GM18868 (cell line): ENCODE results near the gene ACTL6B.

ENCODE experiments used
- ATAC-seq: cut with Tn5 transposase; IDR thresholded peaks from one replicate; pipeline ENCODE4 v1.9.1; 2021; ENCODE audit warnings: mild to moderate bottlenecking, moderate library complexity; ENCODE audit not compliant: unreplicated experiment

ACTL6B gene

DNA sequence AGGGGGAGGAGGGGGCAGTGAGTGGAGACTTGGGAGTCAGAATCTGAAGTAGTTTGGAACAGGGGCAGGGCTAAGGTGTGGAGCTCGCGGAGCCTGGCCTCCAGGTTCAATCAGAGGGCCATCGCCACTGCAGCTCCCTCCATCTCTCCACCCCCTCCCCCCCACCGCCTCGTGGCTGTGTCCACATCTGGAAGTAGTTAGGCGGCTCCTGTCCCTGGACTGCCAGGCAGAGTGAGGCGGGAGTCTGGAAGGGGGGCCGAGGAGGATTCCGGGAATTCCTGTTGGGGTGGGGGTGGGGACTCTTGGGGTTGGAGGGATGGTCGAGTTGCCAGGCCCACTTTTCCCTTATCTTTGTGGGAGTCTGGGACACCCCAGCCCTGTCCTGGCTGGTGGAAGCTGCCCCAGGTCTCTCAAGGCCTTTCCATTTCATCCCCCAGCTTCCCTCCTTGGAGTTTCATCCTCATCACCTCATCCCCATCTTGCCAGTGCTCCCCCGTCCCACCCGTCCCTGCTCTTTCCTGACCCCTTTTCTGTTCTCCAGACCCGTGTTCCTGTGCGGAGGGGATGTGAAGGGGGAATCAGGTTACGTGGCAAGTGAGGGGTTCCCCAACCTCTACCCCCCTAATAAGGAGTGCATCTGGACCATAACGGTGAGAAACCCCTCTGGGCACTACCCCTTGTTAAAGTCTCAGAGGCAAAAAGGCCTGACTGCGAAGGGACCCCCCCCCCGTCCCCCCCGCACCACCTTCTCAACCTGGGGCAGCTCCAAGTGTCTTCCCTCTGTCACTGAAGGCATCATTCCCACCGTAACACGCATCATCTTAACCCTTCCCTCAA lies 53.1 kb downstream of the ACTL6B start:
- no peak for ATAC-seq

DNA sequence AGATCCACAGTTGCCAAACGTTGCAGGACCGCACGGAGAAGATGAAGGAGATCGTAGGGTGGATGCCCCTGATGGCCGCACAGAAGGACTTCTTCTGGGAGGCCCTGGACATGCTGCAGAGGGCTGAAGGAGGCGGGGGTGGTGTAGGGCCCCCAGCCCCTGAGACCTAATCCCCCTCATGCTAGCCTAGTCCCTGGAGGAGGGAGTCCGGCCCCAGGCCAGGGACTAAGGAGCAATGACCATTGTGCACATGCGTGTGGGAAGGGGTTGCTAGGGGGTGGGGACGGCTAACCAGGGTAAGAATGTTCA lies 55.6 kb downstream of the ACTL6B start:
- ATAC-seq = no peak

DNA sequence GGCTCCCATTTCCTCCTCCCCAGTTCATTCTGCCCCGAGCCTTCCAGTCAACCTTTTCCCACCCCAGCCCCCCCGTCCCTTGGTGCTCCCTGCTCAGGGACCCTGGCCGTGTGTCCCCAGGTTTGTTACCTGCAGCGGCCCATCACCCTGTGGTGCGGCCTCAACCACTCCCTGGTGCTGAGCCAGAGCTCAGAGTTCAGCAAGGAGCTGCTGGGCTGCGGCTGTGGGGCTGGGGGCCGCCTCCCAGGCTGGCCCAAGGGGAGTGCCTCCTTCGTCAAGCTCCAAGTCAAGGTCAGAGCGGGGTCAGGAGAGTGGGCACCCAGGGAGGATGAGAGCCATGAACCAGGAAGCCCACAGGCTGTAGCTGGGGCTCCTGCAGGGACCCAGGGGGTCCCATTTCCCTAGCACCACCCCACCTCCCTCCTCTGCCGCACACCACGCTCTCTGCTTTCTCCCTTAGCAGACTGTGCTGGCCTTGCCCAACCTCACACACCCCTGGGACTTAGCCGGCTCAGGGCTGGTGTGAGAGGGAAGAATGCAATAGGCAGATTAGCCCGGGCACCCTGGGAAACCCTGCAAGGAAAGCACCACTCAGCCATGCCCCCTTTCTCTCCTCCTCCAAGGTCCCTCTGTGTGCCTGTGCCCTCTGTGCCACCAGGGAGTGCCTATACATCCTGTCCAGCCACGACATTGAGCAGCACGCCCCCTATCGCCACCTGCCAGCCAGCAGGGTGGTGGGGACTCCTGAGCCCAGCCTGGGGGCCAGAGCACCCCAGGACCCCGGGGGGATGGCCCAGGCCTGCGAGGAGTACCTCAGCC lies 56.1 kb downstream of the ACTL6B start:
- no peak for ATAC-seq

DNA sequence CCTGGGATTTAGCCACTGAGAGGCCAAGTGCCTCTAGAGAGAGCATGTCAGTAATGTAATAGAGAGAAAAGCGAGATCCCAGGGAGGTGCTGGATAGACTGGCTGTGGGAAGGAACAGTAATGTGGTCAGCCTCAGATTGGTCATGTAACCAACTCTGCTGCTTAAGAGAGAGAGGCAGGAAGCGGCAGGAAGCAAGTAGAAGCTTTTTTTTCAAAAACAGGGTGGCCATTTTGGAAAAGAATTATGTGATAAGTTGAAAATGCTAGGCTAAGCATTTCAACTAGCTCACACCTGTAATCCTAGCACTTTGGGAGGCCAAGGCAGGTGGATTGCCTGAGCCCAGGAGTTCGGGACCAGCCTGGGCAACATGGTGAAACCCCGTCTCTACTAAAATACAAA lies 57.8 kb downstream of the ACTL6B start:
- no peak for ATAC-seq

DNA sequence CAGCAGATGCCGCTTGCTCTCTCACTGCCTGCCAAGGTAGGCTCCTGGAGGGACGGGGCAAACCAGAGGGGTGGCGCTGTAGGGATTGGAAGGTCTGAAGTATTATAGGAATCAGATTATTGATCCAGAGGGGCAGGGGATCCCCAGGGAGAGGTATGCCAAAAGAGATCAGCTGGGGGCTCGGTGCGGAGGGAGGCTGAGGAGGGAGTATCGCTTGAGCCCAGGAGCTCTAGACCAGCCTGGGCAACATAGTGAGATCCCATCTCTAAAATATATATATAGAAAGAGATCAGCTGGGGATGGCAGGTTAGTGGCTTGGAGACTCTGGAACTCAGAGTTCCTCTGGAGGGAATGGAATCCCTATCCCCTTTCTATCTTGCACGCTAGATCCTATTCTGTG lies 61.1 kb downstream of the ACTL6B start:
- ATAC-seq = no peak
